Activated CD8-positive, alpha-beta T cell treated with anti-CD3 and anti-CD28 coated beads for 36 hours (primary cell): Measurements from ENCODE around the gene ETNK2. TPM values are rescaled to one million over a fixed set of nuclear protein-coding genes. Genes with fewer than 3 reads are reported as not detected.

Experiments
- ATAC-seq: fragments of 200-7000 bp; cut with Tn5 transposase; one replicate; pipeline ENCODE4 v1.10.0; 2021; ENCODE audit warnings: mild to moderate bottlenecking, moderate library complexity
- CTCF ChIA-PET: fragments of 350-600 bp; sonication (Branson Sonifier 250); formaldehyde crosslinking; loops from one replicate; lab custom pipeline; 2021; ENCODE audit warnings: antibody characterized with exemption; lab: Charles Lee
- POLR2A ChIA-PET: fragments of 350-600 bp; sonication (Branson Sonifier 250); formaldehyde crosslinking; loops from one replicate; lab custom pipeline; 2021; ENCODE audit warnings: antibody characterized with exemption; lab: Charles Lee
- DNase-seq: peaks from one replicate; pipeline ENCODE4 v3.0.0-alpha.2; 2020
- H3K27ac Mint-ChIP-seq: one replicate; pipeline ENCODE4 v1.8.0; 2021; ENCODE audit warnings: mild to moderate bottlenecking, mixed read lengths
- H3K27me3 Mint-ChIP-seq: one replicate; pipeline ENCODE4 v1.8.0; 2021; ENCODE audit warnings: mixed read lengths
- H3K36me3 Mint-ChIP-seq: one replicate; pipeline ENCODE4 v1.8.0; 2021; ENCODE audit warnings: low read depth, mixed read lengths
- H3K4me1 Mint-ChIP-seq: one replicate; pipeline ENCODE4 v1.8.0; 2021; ENCODE audit warnings: low read depth, mixed read lengths
- H3K4me3 Mint-ChIP-seq: one replicate; pipeline ENCODE4 v1.8.0; 2021; ENCODE audit warnings: mild to moderate bottlenecking, moderate library complexity, mixed read lengths
- H3K9me3 Mint-ChIP-seq: one replicate; pipeline ENCODE4 v1.8.0; 2021; ENCODE audit warnings: mixed read lengths
- CTCF ChIP-seq: fragments of 200-600 bp; IDR thresholded peaks from one replicate; pipeline ENCODE4 v1.8.0; 2022; ENCODE audit warnings: antibody characterized with exemption, mild to moderate bottlenecking
- intact Hi-C: fragments of 100-400 bp; cut with micrococcal nuclease; formaldehyde crosslinking; loops from one replicate; pipeline ENCODE4 v1.10.0; 2022
- total RNA-seq, 2 experiments: library from RNA; stranded (reverse); gene quantifications; one replicate each; pipeline ENCODE4 v1.2.3, GENCODE V29; 2021

ETNK2 gene
- total RNA-seq, 2 experiments from 2014 or later, result 1.3 to 1.4 TPM

GRCh38 chr1:204116539-204116938, 35.3 kb downstream of the ETNK2 start:
- H3K27ac Mint-ChIP-seq, result no peak overlapping the region
- H3K36me3 Mint-ChIP-seq, result no peaks in the 10 kb centered on the region
- H3K27me3 Mint-ChIP-seq, result no peaks in the 10 kb centered on the region
- ATAC-seq (no peak), DNase-seq (no peak)
- ChIA-PET CTCF (interaction anchor here (2.5 kb wide), 1 partner anchor 12 kb away, joined by 7 read pairs; no protein-coding TSS in a partner anchor), POLR2A (interaction anchor here (0.5 to 1.3 kb wide), 3 partner anchors 9 to 299 kb away, joined by 3 to 4 read pairs (median 3); no protein-coding TSS in a partner anchor)
- TF ChIP-seq CTCF, result no peak
- no peaks in the 10 kb centered on the region for H3K4me1 Mint-ChIP-seq
- intact Hi-C loops, result no loop called here
- H3K4me3 Mint-ChIP-seq, result no peak overlapping the region
- no peaks in the 10 kb centered on the region for H3K9me3 Mint-ChIP-seq

GRCh38 chr1:204115116-204115515, 36.7 kb downstream of the ETNK2 start:
- Mint-ChIP-seq H3K27me3 (no peaks in the 10 kb centered on the region), H3K36me3 (no peaks in the 10 kb centered on the region), H3K27ac (no peak overlapping the region), H3K4me3 (no peak overlapping the region), H3K4me1 (no peaks in the 10 kb centered on the region), H3K9me3 (no peaks in the 10 kb centered on the region)
- TF ChIP-seq CTCF, result no peak
- ChIA-PET POLR2A (no interaction called here), CTCF (interaction anchor here (2.5 kb wide), 1 partner anchor 13 kb away, joined by 7 read pairs; no protein-coding TSS in a partner anchor)
- intact Hi-C loops, result no loop called here
- DNase-seq (no peak), ATAC-seq (no peak)

- ChIA-PET POLR2A (no interaction called here), CTCF (no interaction called here)
- Mint-ChIP-seq H3K4me3 (no peak overlapping the region), H3K9me3 (no peaks in the 10 kb centered on the region), H3K4me1 (no peaks in the 10 kb centered on the region), H3K36me3 (no peaks in the 10 kb centered on the region), H3K27me3 (no peaks in the 10 kb centered on the region), H3K27ac (no peak overlapping the region)
- intact Hi-C loops, result no loop called here
- no peak for TF ChIP-seq CTCF
- ATAC-seq (no peak), DNase-seq (no peak)
Measured at GRCh38 chr1:204114606-204115005, 37.2 kb downstream of the ETNK2 start.

GRCh38 chr1:204113896-204114295, 37.9 kb downstream of the ETNK2 start:
- CTCF ChIA-PET, result interaction anchor here (1.0 to 1.1 kb wide), 2 partner anchors 12 to 15 kb away, joined by 3 read pairs; no protein-coding TSS in a partner anchor
- ATAC-seq (no peak), DNase-seq (no peak)
- no peak overlapping the region for H3K27ac Mint-ChIP-seq
- POLR2A ChIA-PET, result interaction anchor here (1.5 kb wide), 1 partner anchor 10 kb away, joined by 3 read pairs; no protein-coding TSS in a partner anchor
- intact Hi-C loops, result no loop called here
- no peaks in the 10 kb centered on the region for H3K27me3 Mint-ChIP-seq
- H3K4me1 Mint-ChIP-seq, result no peaks in the 10 kb centered on the region
- no peaks in the 10 kb centered on the region for H3K36me3 Mint-ChIP-seq
- no peaks in the 10 kb centered on the region for H3K9me3 Mint-ChIP-seq
- H3K4me3 Mint-ChIP-seq, result no peak overlapping the region
- TF ChIP-seq CTCF, result no peak

GRCh38 chr1:204112876-204113730, 38.7 kb downstream of the ETNK2 start:
- Mint-ChIP-seq H3K36me3 (no peaks in the 10 kb centered on the region), H3K4me3 (no peak overlapping the region), H3K27me3 (no peaks in the 10 kb centered on the region), H3K4me1 (no peaks in the 10 kb centered on the region), H3K27ac (no peak overlapping the region), H3K9me3 (no peaks in the 10 kb centered on the region)
- DNase-seq, result no peak
- CTCF ChIA-PET, result interaction anchor here (1.0 to 1.1 kb wide), 3 partner anchors 13 to 16 kb away, joined by 3 to 4 read pairs (median 3); no protein-coding TSS in a partner anchor
- POLR2A ChIA-PET, result interaction anchor here (1.5 kb wide), 1 partner anchor 9 kb away, joined by 3 read pairs; no protein-coding TSS in a partner anchor
- TF ChIP-seq CTCF, result no peak
- intact Hi-C loops, result no loop called here
- no peak for ATAC-seq
